H1 (cell line): Measurements from ENCODE around the gene PAX6. TPM values are rescaled to one million over a fixed set of nuclear protein-coding genes. Genes with fewer than 3 reads are reported as not detected.

Source experiments
- CTCF ChIA-PET: fragments of 300-600 bp; sonication (Branson Sonifier 250); formaldehyde crosslinking; loops from one replicate; lab custom pipeline; 2021; ENCODE audit not compliant: partially characterized antibody; lab: Charles Lee
- POLR2A ChIA-PET: fragments of 300-600 bp; sonication (Branson Sonifier 250); formaldehyde crosslinking; loops from one replicate; lab custom pipeline; 2021; ENCODE audit warnings: inconsistent platforms; ENCODE audit not compliant: partially characterized antibody; lab: Charles Lee
- DNase-seq, 2 experiments: peaks; one replicate each; pipeline versions ENCODE4 v3.0.0 to v3.0.0-alpha.2; 2010 to 2022; ENCODE audit warnings: low spot score in 2 of 2, low read depth in 1 of 2, mixed read lengths in 1 of 2
- FAIRE-seq: peaks from 2 replicates; lab custom pipeline; 2011; peaks lifted over from hg19 to GRCh38; lab: Jason Lieb, UNC
- H2AFZ ChIP-seq: 2 replicates; pipeline ENCODE4 v1.8.1; 2012; ENCODE audit warnings: low read length, inconsistent platforms
- H2AK5ac ChIP-seq: 2 replicates; pipeline ENCODE4 v1.6.1; 2013; ENCODE audit warnings: low read depth, low read length
- H2BK120ac ChIP-seq: replicated peaks from 2 replicates; pipeline ENCODE3; 2013; ENCODE audit warnings: low read depth, low read length, inconsistent platforms
- H2BK12ac ChIP-seq: 2 replicates; pipeline ENCODE4 v1.6.1; 2013; ENCODE audit warnings: low read depth, low read length
- H2BK15ac ChIP-seq: 2 replicates; pipeline ENCODE4 v1.6.1; 2013; ENCODE audit warnings: low read length
- H2BK20ac ChIP-seq: 2 replicates; pipeline ENCODE4 v1.6.1; 2013; ENCODE audit warnings: low read length
- H2BK5ac ChIP-seq: 2 replicates; pipeline ENCODE4 v1.6.1; 2013; ENCODE audit warnings: low read depth, low read length
- H3K14ac ChIP-seq: 2 replicates; pipeline ENCODE4 v1.6.1; 2013; ENCODE audit warnings: inconsistent platforms; ENCODE audit not compliant: insufficient read length
- H3K18ac ChIP-seq: 2 replicates; pipeline ENCODE4 v1.6.1; 2013; ENCODE audit warnings: low read length; ENCODE audit errors: extremely low read depth
- H3K23ac ChIP-seq: 2 replicates; pipeline ENCODE4 v1.6.1; 2013; ENCODE audit warnings: inconsistent platforms; ENCODE audit not compliant: insufficient read length
- H3K23me2 ChIP-seq: 2 replicates; pipeline ENCODE4 v1.6.1; 2013; ENCODE audit warnings: low read depth, low read length
- H3K27ac ChIP-seq: 2 replicates; pipeline ENCODE4 v1.6.1; 2011; ENCODE audit warnings: low read depth, low read length, inconsistent platforms
- H3K27me3 ChIP-seq, 4 experiments: replicated peaks in 1 of 4; 1 replicate in 1 of 4; 2 replicates in 3 of 4; pipeline versions ENCODE4 v1.6.1 to v1.8.1; 2011 to 2013; ENCODE audit warnings: low read length in 3 of 4, mild to moderate bottlenecking in 3 of 4, inconsistent platforms in 2 of 4, mixed read lengths in 2 of 4, moderate library complexity in 1 of 4; ENCODE audit not compliant: control insufficient read depth in 3 of 4, insufficient read depth in 3 of 4; ENCODE audit errors: extremely low read depth in 1 of 4
- H3K36me3 ChIP-seq, 4 experiments: 2 replicates each; pipeline versions ENCODE4 v1.6.1 to v1.8.1; 2011 to 2013; ENCODE audit warnings: mild to moderate bottlenecking in 4 of 4, low read length in 3 of 4, moderate library complexity in 2 of 4, control low read depth in 1 of 4, inconsistent platforms in 1 of 4; ENCODE audit not compliant: insufficient read depth in 4 of 4, control insufficient read depth in 2 of 4
- H3K4ac ChIP-seq: replicated peaks from 2 replicates; pipeline ENCODE3; 2013; ENCODE audit warnings: low read length, low read depth, mixed read lengths, inconsistent platforms; ENCODE audit not compliant: insufficient read length
- H3K4me1 ChIP-seq, 4 experiments: replicated peaks in 1 of 4; 1 replicate in 1 of 4; 2 replicates in 3 of 4; pipeline versions ENCODE4 v1.6.1 to v1.8.1; 2011 to 2013; ENCODE audit warnings: low read length in 3 of 4, inconsistent platforms in 2 of 4, mixed read lengths in 1 of 4; ENCODE audit not compliant: insufficient read depth in 4 of 4, control insufficient read depth in 3 of 4
- H3K4me2 ChIP-seq, 2 experiments: 2 replicates each; pipeline versions ENCODE4 v1.6.1 to v1.8.1; 2011 to 2013; ENCODE audit warnings: low read depth in 2 of 2, low read length in 2 of 2, control low read depth in 1 of 2, inconsistent platforms in 1 of 2, mild to moderate bottlenecking in 1 of 2; ENCODE audit not compliant: insufficient read depth in 1 of 2
- H3K4me3 ChIP-seq, 4 experiments: fragments of 200-600, 300-600 bp in 1 of 4; sonication (generic), shearing (Covaris generic), sonication (Bioruptor Twin) in 1 of 4; 2 replicates each; pipeline versions ENCODE4 v1.5.1 to v1.8.1; 2011 to 2016; ENCODE audit warnings: low read length in 4 of 4, low read depth in 3 of 4, control low read depth in 2 of 4, inconsistent platforms in 2 of 4, mild to moderate bottlenecking in 2 of 4, mixed read lengths in 1 of 4, moderate library complexity in 1 of 4; ENCODE audit not compliant: insufficient read depth in 2 of 4; ENCODE audit errors: extremely low read depth in 1 of 4
- H3K56ac ChIP-seq: replicated peaks from 2 replicates; pipeline ENCODE3; 2013; ENCODE audit warnings: low read depth, mild to moderate bottlenecking, mixed read lengths, low read length, inconsistent platforms; ENCODE audit not compliant: insufficient read length
- H3K79me1 ChIP-seq: 2 replicates; pipeline ENCODE4 v1.6.1; 2013; ENCODE audit warnings: low read depth, low read length, control low read depth
- H3K79me2 ChIP-seq, 2 experiments: 2 replicates each; pipeline versions ENCODE4 v1.6.1 to v1.8.1; 2012 to 2013; ENCODE audit warnings: low read length in 2 of 2, mild to moderate bottlenecking in 2 of 2, inconsistent platforms in 1 of 2; ENCODE audit not compliant: insufficient read depth in 2 of 2, control insufficient read depth in 1 of 2
- H3K9ac ChIP-seq, 4 experiments: replicated peaks in 1 of 4; 1 replicate in 1 of 4; 2 replicates in 3 of 4; pipeline versions ENCODE4 v1.6.1 to v1.8.1; 2011 to 2013; ENCODE audit warnings: low read depth in 3 of 4, low read length in 3 of 4, control low read depth in 2 of 4, mild to moderate bottlenecking in 2 of 4, moderate library complexity in 2 of 4, inconsistent platforms in 1 of 4; ENCODE audit errors: extremely low read depth in 1 of 4
- H3K9me3 ChIP-seq, 2 experiments: 2 replicates each; pipeline versions ENCODE4 v1.6.1 to v1.8.1; 2012 to 2013; ENCODE audit warnings: mild to moderate bottlenecking in 2 of 2, moderate library complexity in 2 of 2, control low read depth in 1 of 2, inconsistent platforms in 1 of 2, low read depth in 1 of 2, low read length in 1 of 2, mixed read lengths in 1 of 2; ENCODE audit not compliant: insufficient read depth in 2 of 2
- H4K20me1 ChIP-seq, 2 experiments: replicated peaks in 1 of 2; 2 replicates each; pipeline versions ENCODE3 to v1.8.1; 2011 to 2013; ENCODE audit warnings: inconsistent platforms in 2 of 2, low read length in 2 of 2, mild to moderate bottlenecking in 1 of 2; ENCODE audit not compliant: insufficient read depth in 2 of 2, control insufficient read depth in 1 of 2
- H4K5ac ChIP-seq: 2 replicates; pipeline ENCODE4 v1.6.1; 2013; ENCODE audit warnings: low read length, low read depth, mixed read lengths, inconsistent platforms; ENCODE audit not compliant: insufficient read length
- H4K8ac ChIP-seq: 2 replicates; pipeline ENCODE4 v1.8.0; 2013; ENCODE audit warnings: mild to moderate bottlenecking, moderate library complexity, low read length, inconsistent platforms; ENCODE audit not compliant: insufficient read depth; ENCODE audit errors: extremely low read depth
- H4K91ac ChIP-seq: replicated peaks from 2 replicates; pipeline ENCODE3; 2013; ENCODE audit warnings: low read length, mixed read lengths, inconsistent platforms; ENCODE audit not compliant: insufficient read length
- GTF2F1 ChIP-seq: IDR thresholded peaks from 2 replicates; pipeline ENCODE4 v1.6.1; 2012; ENCODE audit warnings: low read depth, low read length, improper control_type of control experiment, borderline replicate concordance
- RFX5 ChIP-seq: IDR thresholded peaks from 2 replicates; pipeline ENCODE4 v1.6.1; 2011; ENCODE audit warnings: low read depth, low read length, improper control_type of control experiment, borderline replicate concordance
- WGBS, 2 experiments: shearing (Covaris generic) in 1 of 2; methylation state at CpG; one replicate each; pipeline versions ENCODE4 v1.1.6 to v1.1.7; 2013 to 2015; ENCODE audit warnings: low lambda C conversion rate in 2 of 2, mixed read lengths in 2 of 2, inconsistent platforms in 1 of 2, low coverage in 1 of 2, missing lambda C conversion rate in 1 of 2; ENCODE audit not compliant: insufficient replicate concordance in 2 of 2, insufficient coverage in 1 of 2, insufficient read length in 1 of 2; ENCODE audit errors: extremely low coverage in 1 of 2, missing lambda C conversion rate in 1 of 2; 5-methylcytosine and 5-hydroxymethylcytosine counted together
- polyA plus RNA-seq, 7 experiments: library from polyadenylated mRNA; depleted of rRNA in 3 of 7; stranded (reverse) in 5 of 7; unstranded in 2 of 7; fragments of >200 nt in 5 of 7; fragments of 200-250 nt in 2 of 7; gene quantifications; 1 replicate in 5 of 7; 2 replicates in 1 of 7; 4 replicates in 1 of 7; pipeline versions ENCODE4 v1.2.1 to v1.2.3, GENCODE V29; 2011 to 2013; ENCODE audit warnings: missing spikeins in 2 of 7, mixed read lengths in 2 of 7
- total RNA-seq: library from RNA; stranded (reverse); fragmentation: NEBNext Ultra II Directional; extraction: Animal tissue kit (Norgen Biotek cat#: 25700); gene quantifications from 2 replicates; pipeline ENCODE4 v1.2.1, GENCODE V29; 2021

The PAX6 gene
- total and polyA plus RNA-seq, 2 of the 8 experiments (the other 6 are each of a cell fraction or from before 2014, with no cell fraction given) = 0.30 to 0.65 TPM

DNA sequence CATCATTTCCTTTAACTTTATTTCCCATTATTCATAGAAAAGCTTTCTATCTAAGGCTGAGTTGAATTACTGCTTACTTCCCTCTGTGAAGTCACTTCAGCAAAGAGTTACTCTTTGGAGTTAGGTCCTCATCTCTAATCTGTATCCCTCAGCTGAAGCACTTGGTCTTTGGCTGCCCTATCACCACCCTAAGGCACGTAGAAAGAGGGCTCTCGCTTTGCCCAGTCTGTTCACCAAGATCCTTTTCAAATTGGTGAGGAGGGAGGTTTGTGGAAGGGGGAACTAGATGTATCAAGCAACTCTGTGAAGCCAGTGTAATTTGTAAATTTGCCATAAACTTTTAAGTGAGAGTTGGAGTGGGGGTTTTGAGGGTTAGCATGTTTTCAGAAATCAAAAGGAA is 43.4 kb downstream of the PAX6 start:
- Histone ChIP-seq H3K79me1 (no peaks in the 10 kb centered on the region), H2BK120ac (no peak overlapping the region), H2AFZ (no peak overlapping the region), H3K4me2 (no peak overlapping the region), H3K56ac (no peak overlapping the region), H2BK12ac (no peak overlapping the region), H3K23ac (no peak overlapping the region), H4K91ac (no peak overlapping the region), H4K5ac (no peak overlapping the region), H3K79me2 (no peaks in the 10 kb centered on the region), H3K27me3 (no peaks in the 10 kb centered on the region), H3K4me1 (peaks cover 0 to 5% (median 0%) of the 10 kb centered on the region in 4 experiments; a peak in 1 of 7 replicates), H3K9me3 (no peaks in the 10 kb centered on the region), H3K4me3 (no peak overlapping the region), H3K4ac (no peak overlapping the region), H3K18ac (no peak overlapping the region), H3K9ac (no peak overlapping the region), H3K23me2 (no peaks in the 10 kb centered on the region), H4K20me1 (no peaks in the 10 kb centered on the region), H2BK15ac (no peak overlapping the region), H4K8ac (no peak overlapping the region), H2AK5ac (no peak overlapping the region), H3K27ac (no peak overlapping the region), H3K36me3 (no peaks in the 10 kb centered on the region), H3K14ac (no peak overlapping the region), H2BK5ac (no peak overlapping the region), H2BK20ac (no peak overlapping the region)
- CTCF ChIA-PET = interaction anchor here (0.6 to 0.8 kb wide), 2 partner anchors 10 to 35 kb away, joined by 3 read pairs; no protein-coding TSS in a partner anchor
- DNase-seq = no peak
- no peak for TF ChIP-seq RFX5
- TF ChIP-seq GTF2F1 = no peak
- no peak for FAIRE-seq
- 87% methylated on average over 2 of the region's 2 CpGs; no CpG with 5 or more reads in 1 of the 2 experiments for WGBS, 2 experiments
- POLR2A ChIA-PET = no interaction called here
